Body of pancreas (tissue), 4 donors: ENCODE data around the gene HOXB4. TPM values are rescaled to one million over a fixed set of nuclear protein-coding genes. Genes with fewer than 3 reads are reported as not detected.

Source experiments
- ATAC-seq: fragments of 150-250 bp; one replicate; pipeline ENCODE4 v1.9.1; 2016
- DNase-seq, 4 donors: peaks; one replicate each; pipeline ENCODE4 v3.0.0-alpha.2; 2019
- H3K27ac ChIP-seq, 4 donors: fragments of 200-600 bp; sonication (generic); 1 replicate in 3 of 4; 2 replicates in 1 of 4; pipeline versions ENCODE4 v1.5.1 to v1.6.1; 2016 to 2019; ENCODE audit warnings: mild to moderate bottlenecking in 1 of 4, mixed read lengths in 1 of 4, moderate library complexity in 1 of 4
- H3K27me3 ChIP-seq, 2 donors: fragments of 200-600 bp; sonication (generic); one replicate each; pipeline ENCODE4 v1.6.0; 2016; ENCODE audit warnings: mild to moderate bottlenecking in 1 of 2
- H3K36me3 ChIP-seq, 2 donors: fragments of 200-600 bp; sonication (generic); replicated peaks in 1 of 2; 2 replicates each; pipeline ENCODE4 v1.5.1; 2016; ENCODE audit warnings: low read depth in 2 of 2; ENCODE audit not compliant: insufficient read depth in 1 of 2
- H3K4me1 ChIP-seq: fragments of 200-600 bp; sonication (generic); one replicate; pipeline ENCODE4 v1.6.0; 2016
- H3K4me3 ChIP-seq, 2 donors: fragments of 200-600 bp; sonication (generic); 1 replicate in 1 of 2; 2 replicates in 1 of 2; pipeline ENCODE4 v1.5.1; 2016 to 2019
- H3K9me3 ChIP-seq, 3 donors: fragments of 200-600 bp; sonication (generic); 1 replicate in 2 of 3; 2 replicates in 1 of 3; pipeline ENCODE4 v1.5.1; 2016
- POLR2A ChIP-seq, 3 donors: fragments of 450-650 bp; IDR thresholded peaks; one replicate each; pipeline ENCODE4 v1.6.1; 2016; ENCODE audit warnings: antibody characterized with exemption in 3 of 3, mild to moderate bottlenecking in 2 of 3
- WGBS, 2 donors: methylation state at CpG; one replicate each; pipeline ENCODE4 v1.1.5; 2017; 5-methylcytosine and 5-hydroxymethylcytosine counted together
- intact Hi-C: fragments of 100-400 bp; cut with DNase I; formaldehyde crosslinking; loops from one replicate; pipeline ENCODE4 v1.15.1; 2023
- total RNA-seq, 2 donors: library from RNA; depleted of rRNA; stranded (reverse); fragments of >200 nt; gene quantifications; one replicate each; pipeline ENCODE4 v1.1.0, GENCODE V29; 2016
- TF ChIP-seq, protein P1 (sequence below), 7 experiments: fragments of 450-650 bp in 4 of 7; fragments of 200-600 bp in 3 of 7; sonication (generic) in 3 of 7; IDR thresholded peaks; one replicate each; pipeline ENCODE4 v1.5.1; 2016 to 2019; ENCODE audit warnings: antibody characterized with exemption in 7 of 7

HOXB4 gene
- total RNA-seq, 2 donors from 2014 or later = 0.26 to 2.3 TPM

- TF ChIP-seq, protein P1, sequence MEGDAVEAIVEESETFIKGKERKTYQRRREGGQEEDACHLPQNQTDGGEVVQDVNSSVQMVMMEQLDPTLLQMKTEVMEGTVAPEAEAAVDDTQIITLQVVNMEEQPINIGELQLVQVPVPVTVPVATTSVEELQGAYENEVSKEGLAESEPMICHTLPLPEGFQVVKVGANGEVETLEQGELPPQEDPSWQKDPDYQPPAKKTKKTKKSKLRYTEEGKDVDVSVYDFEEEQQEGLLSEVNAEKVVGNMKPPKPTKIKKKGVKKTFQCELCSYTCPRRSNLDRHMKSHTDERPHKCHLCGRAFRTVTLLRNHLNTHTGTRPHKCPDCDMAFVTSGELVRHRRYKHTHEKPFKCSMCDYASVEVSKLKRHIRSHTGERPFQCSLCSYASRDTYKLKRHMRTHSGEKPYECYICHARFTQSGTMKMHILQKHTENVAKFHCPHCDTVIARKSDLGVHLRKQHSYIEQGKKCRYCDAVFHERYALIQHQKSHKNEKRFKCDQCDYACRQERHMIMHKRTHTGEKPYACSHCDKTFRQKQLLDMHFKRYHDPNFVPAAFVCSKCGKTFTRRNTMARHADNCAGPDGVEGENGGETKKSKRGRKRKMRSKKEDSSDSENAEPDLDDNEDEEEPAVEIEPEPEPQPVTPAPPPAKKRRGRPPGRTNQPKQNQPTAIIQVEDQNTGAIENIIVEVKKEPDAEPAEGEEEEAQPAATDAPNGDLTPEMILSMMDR (IDR thresholded peaks at IDR 0.05) = no peak
- TF ChIP-seq POLR2A (IDR thresholded peaks at IDR 0.05) = no peak
- intact Hi-C loops = no loop called here
- WGBS, 2 donors = 36 to 46% methylated on average over 2 of the region's 2 CpGs
Observed at GRCh38 chr17:48566717-48567116, 11.4 kb downstream of the HOXB4 start.

GRCh38 chr17:48565925-48566710 is 12.0 kb downstream of the HOXB4 start:
- Histone ChIP-seq H3K4me3 (no peak overlapping the region), H3K27ac (no peak overlapping the region)

More at GRCh38 chr17:48566717-48567116, 11.4 kb downstream of the HOXB4 start:
- Histone ChIP-seq H3K36me3 (no peaks in the 10 kb centered on the region), H3K9me3 (no peaks in the 10 kb centered on the region), H3K4me1 (peaks cover 24% of the 10 kb centered on the region), H3K27ac (no peak overlapping the region), H3K27me3 (peaks cover 0 to 37% of the 10 kb centered on the region in 2 donors), H3K4me3 (no peak overlapping the region)
- DNase-seq (no peak), ATAC-seq (no peak)

GRCh38 chr17:48565022-48565554 is 13.1 kb downstream of the HOXB4 start:
- intact Hi-C loops = no loop called here
- H3K36me3 ChIP-seq = no peaks in the 10 kb centered on the region
- peaks cover 0 to 30% of the 10 kb centered on the region in 2 donors for H3K27me3 ChIP-seq
- WGBS, 2 donors = 67 to 73% methylated on average over 2 of the region's 2 CpGs
- no peak overlapping the region for H3K4me3 ChIP-seq
- H3K4me1 ChIP-seq = peaks cover 17% of the 10 kb centered on the region
- no peak overlapping the region for H3K27ac ChIP-seq
- ATAC-seq (no peak), DNase-seq (no peak)
- no peaks in the 10 kb centered on the region for H3K9me3 ChIP-seq
- no peak for TF ChIP-seq POLR2A (IDR thresholded peaks at IDR 0.05)
- TF ChIP-seq, protein P1 (IDR thresholded peaks at IDR 0.05) = no peak

More at GRCh38 chr17:48565925-48566710, 12.0 kb downstream of the HOXB4 start:
- DNase-seq (no peak), ATAC-seq (no peak)
- intact Hi-C loops = no loop called here
- H3K9me3 ChIP-seq = no peaks in the 10 kb centered on the region
- WGBS, 2 donors = 57% methylated on average over 4 of the region's 4 CpGs
- TF ChIP-seq, protein P1 (IDR thresholded peaks at IDR 0.05) = no peak
- no peak for TF ChIP-seq POLR2A (IDR thresholded peaks at IDR 0.05)
- H3K36me3 ChIP-seq = no peaks in the 10 kb centered on the region
- H3K4me1 ChIP-seq = peaks cover 23% of the 10 kb centered on the region
- H3K27me3 ChIP-seq = peaks cover 0 to 37% of the 10 kb centered on the region in 2 donors

DNA sequence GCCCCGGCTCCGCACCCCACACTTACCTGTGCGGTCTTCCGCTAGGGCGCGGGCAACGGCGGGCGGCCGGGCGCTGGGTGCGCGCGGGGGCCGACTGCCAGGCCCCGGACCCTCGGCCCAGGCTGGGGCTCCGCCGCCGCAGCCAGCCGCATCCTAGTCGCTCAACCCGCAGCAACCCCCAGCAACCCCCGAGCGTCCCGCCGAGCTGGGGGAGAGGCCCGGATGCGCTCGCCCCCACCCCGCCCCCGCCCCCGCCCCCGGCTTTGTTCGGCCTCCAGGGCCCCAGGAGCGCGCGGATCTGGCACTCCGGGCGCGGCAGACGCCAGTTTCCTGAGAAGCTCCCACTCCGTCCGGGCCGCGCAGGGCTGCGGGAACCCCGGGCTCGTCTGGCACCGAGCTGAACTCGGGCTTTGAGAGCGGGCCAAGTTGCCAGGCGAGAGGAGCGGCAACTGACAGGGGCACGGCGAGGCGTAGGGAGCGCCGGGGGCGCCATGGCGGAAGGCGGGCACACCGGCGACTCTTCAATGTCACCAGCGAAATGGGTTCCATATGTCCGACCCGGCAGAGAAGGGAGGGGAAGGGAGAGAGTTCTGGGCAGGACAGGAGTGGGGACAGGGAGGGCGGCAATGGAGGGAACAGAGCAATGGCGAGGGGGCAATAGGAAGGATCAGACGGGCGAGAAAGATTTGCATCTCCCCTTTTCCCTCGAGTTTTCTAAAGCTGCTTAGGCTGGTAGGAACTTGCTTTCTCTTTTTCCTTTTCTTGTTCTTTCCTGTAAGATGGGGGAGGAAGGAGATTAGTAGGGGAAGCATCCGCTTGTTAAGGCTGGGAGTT is 13.7 kb downstream of the HOXB4 start:
- peaks cover 0 to 23% of the 10 kb centered on the region in 2 donors for H3K27me3 ChIP-seq
- 7% methylated on average over 24 to 68 of the region's 73 CpGs for WGBS, 2 donors
- H3K27ac ChIP-seq = peak overlapping the region in 2 of 4 donors; percentile 12 to 25
- DNase-seq (no peak), ATAC-seq (no peak)
- peaks cover 17% of the 10 kb centered on the region for H3K4me1 ChIP-seq
- no peaks in the 10 kb centered on the region for H3K36me3 ChIP-seq
- intact Hi-C loops = no loop called here
- TF ChIP-seq, protein P1 (IDR thresholded peaks at IDR 0.05) = no peak
- TF ChIP-seq POLR2A (IDR thresholded peaks at IDR 0.05) = no peak
- no peak overlapping the region for H3K4me3 ChIP-seq
- no peaks in the 10 kb centered on the region for H3K9me3 ChIP-seq
